Measurements from ENCODE around the gene CATSPERD.

Gene CATSPERD

GRCh38 chr19:5719961-5720790 lies at the start of gene CATSPERD, which contains the start of gene LONP1:
TSS of gene CATSPERD (plus strand) at chr19:5720637. CDS start at chr19:5720738, 101 bp downstream.
TSS of gene LONP1 (minus strand) at chr19:5720146. CDS start at chr19:5720132, 14 bp downstream.
- peak; percentile 99 for DNase-seq (ENCODE audit: low spot score)

DNA sequence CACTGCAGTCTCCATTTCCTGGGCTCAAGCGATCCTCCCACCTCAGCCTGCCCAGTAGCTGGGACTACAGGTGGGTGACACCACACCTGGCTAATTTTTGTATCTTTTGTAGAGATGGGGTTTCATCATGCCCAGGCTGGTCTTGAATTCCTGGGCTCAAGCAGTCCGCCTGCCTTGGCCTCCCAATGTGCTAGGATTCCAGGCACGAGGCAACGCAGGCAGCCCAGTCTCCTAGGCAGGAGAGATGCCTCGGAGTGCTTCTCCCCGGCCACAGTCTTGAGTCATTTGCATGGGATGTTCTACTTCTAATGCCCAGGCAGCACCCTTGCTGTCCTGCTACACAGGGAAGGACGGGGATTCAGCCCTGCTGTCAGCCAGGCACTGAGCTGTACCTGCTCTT lies 48.8 kb upstream of the CATSPERD start:
- no peak for DNase-seq (ENCODE audit: low spot score)

DNA sequence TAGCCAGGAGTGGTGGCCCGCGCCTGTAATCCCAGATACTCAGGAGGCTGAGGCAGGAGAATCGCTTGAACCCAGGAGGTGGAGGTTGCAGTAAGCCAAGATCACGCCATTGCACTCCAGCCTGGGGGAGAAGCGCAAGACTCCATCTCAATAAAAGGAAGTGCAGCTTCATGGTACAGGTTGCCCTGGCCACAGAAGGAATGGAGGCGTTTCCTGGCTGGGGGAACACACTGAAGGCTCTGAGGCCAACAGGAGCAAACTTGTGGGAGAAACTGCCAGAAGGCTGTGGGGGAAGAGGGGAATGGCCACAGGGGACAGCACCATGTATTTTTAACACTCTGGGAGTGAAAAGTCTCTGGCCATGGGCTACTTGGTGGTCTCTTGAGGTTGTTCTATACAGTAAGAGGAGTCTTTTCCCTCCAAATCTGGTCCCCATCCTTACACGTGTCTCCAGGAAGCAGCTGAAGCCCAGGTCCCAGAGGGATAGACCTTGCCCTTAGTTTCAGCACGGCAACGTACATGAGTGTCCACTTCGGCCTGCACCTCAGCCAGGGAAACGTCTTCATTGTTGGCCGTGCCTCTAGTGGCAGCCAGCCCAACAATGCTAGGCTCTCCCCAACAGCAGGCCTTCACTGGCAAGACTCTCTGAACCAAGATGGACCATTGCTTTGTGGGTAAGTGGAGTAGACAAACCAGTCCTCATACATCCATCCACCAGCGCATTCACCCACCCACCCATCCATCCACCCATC lies 47.6 kb upstream of the CATSPERD start:
- DNase-seq (ENCODE audit: low spot score): no peak

- DNase-seq (ENCODE audit: low spot score): no peak
Measured at GRCh38 chr19:5673752-5674151, 46.7 kb upstream of the CATSPERD start.

DNA sequence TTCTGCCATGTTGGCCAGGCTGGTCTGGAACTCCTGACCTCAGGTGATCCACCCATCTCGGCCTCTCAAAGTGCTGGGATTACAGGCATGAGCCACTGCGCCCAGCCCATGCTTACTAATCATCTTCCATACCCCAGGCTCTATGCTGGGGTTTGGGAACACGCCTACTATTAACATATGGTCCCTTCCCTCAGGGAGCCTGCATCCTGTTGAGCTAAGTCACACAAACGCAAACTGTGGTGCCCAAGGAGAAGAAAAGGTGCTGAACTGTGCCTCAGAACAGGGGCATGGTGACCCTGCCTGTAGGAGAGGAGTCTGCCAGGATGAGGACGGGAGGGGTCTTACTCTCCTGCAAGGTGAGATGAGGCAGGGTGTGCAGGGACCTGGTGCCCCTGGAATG lies 45.7 kb upstream of the CATSPERD start:
- DNase-seq (ENCODE audit: low spot score): no peak

GRCh38 chr19:5676105-5676771 lies 44.2 kb upstream of the CATSPERD start:
- no peak for DNase-seq (ENCODE audit: low spot score)

GRCh38 chr19:5676772-5677105 lies 43.7 kb upstream of the CATSPERD start:
- DNase-seq (ENCODE audit: low spot score): no peak

DNA sequence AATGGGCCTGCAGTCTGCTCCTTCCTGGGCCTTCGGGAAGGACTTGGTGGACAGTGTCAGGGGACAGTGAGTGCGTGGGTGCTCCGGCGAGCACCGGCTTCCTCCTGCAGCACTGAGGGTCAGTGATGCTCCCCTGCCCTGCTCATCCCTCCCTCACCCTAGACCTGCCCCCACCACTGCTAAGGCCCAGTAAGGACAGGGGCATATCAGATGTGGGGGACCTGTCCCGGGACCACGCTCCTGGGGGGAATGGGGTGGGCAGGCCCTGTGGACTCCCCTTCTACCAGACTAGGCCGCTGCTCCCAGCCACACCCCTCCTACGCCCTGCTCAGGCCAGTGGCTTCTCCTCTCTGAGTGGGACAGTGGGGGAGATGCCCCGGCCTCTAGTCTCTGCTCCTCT lies 43.3 kb upstream of the CATSPERD start:
- DNase-seq (ENCODE audit: low spot score): no peak

GRCh38 chr19:5677580-5677979 lies 42.9 kb upstream of the CATSPERD start:
- no peak for DNase-seq (ENCODE audit: low spot score)

GRCh38 chr19:5678071-5678718 lies 42.2 kb upstream of the CATSPERD start:
- no peak for DNase-seq (ENCODE audit: low spot score)

- no peak for DNase-seq (ENCODE audit: low spot score)
Measured at GRCh38 chr19:5679289-5680083, 41.0 kb upstream of the CATSPERD start.

GRCh38 chr19:5680084-5680436 lies 40.4 kb upstream of the CATSPERD start:
- DNase-seq (ENCODE audit: low spot score): no peak

DNA sequence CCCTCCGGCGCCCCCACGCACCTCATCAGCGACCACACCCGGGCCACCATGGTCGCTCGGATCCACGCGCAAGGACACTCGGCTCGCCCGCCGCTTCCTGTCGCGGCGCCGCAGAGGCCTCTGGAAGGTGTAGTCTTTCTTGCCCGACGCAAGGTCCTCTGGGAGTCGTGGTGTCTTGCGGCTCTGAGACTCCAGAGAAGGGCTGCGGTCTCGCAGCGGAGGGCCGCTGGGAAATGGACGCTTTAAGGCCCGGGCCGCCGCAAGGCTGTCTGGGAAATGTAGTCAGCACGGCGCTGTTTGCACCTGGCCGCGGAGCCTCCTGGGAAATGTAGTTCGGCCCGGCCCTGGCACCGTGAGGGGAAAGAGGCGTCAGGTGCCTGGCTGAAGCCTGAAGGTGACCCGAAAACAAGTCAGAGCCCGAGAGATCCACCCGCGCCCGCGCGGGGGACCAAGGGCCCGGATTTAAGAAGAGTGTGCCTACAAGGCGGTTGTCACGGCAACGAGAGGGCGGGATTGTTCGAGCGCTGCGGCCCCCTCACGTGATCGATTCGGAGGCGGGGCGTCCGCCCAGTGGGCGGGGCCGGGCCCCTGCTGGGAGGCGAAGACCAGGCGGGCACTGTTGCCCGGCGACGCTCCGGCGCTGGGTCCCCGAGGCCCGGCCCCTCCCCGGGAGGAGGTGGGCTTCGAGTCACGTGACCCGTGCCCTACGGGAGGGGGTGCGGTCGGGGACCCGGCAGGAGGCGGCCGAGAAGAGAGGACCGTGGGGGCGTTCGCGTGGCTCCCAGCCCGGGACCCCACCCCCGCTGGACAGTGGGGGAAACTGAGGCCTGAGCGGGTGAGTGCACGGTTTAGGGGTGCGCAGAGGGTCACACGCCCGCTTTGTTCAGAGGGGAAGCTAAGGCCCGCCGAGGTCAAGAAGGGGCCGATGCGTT lies 39.7 kb upstream of the CATSPERD start, which contains the start of the genes HSD11B1L and MICOS13:
Gene HSD11B1L, plus strand, starts transcription at position 591 of the 932 bp plus-strand sequence. CDS start 3,806 bp downstream, outside the sequence.
Gene MICOS13, minus strand, starts transcription at position 80 of the 932 bp plus-strand sequence. Its CDS starts 30 bp downstream, at position 50.
- DNase-seq (ENCODE audit: low spot score): peak; percentile 99

- no peak for DNase-seq (ENCODE audit: low spot score)
Measured at GRCh38 chr19:5681391-5682106, 38.9 kb upstream of the CATSPERD start.

DNA sequence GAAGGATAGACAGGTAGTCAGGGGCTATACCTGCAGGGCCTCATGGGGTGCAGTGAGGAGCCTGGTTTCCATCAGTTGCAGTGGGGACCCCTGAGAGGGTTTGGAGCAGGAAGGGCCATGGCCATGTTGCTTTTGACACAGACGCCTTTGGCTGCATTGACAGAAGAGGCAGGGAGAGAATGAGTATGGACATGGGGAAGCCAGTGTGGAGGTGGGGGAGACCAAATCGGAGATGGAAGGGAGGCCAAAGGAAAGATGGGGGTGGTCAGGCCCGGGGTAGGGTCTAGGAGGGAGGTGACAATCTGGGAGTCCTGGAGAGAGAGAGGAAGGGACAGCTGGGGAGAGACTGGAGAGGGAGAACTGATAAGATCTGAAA lies 38.3 kb upstream of the CATSPERD start:
- no peak for DNase-seq (ENCODE audit: low spot score)

DNA sequence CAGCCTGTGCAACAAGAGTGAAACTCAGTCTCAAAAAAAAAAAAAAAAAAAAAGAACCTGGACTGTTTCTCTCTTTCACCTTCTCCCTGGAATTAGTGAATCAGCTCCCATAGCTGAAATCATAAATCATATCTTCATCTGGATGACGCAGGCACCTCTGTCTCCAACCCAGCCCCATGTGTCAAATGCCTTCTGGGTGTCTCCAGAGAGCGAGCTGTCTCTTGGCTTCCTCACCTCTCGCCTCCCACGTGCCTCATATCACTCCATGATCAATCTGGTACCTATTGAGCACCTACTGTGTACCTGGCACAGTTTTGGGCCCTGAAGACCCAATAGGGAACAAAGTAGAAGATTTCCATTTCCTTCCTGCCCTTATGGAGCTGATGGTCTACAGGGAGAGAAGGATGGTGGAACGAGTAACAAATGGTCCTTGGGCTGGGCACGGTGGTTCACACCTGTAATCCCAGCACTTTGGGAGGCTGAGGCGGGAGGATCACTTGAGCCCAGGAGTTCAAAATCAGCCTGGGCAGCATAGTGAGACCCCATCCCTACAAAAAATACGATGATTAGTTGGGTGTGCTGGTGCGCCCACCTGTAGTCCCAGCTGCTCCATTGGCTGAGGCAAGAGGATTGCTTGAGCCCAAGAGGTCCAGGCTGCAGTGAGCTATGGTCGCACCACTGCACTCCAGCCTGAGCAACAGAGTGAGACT lies 37.1 kb upstream of the CATSPERD start:
- DNase-seq (ENCODE audit: low spot score): no peak

- no peak for DNase-seq (ENCODE audit: low spot score)
Measured at GRCh38 chr19:5684694-5685430, 35.6 kb upstream of the CATSPERD start.

GRCh38 chr19:5686326-5686646 lies 34.2 kb upstream of the CATSPERD start:
- no peak for DNase-seq (ENCODE audit: low spot score)
